ENCODE measurements around the gene ISLR2.

ISLR2 gene

GRCh38 chr15:74178326-74179100 is 48.1 kb downstream of the ISLR2 start:
- no peak for DNase-seq

GRCh38 chr15:74179101-74179841 is 48.9 kb downstream of the ISLR2 start:
- DNase-seq, result no peak

GRCh38 chr15:74179983-74180880 is 49.8 kb downstream of the ISLR2 start:
- DNase-seq, result no peak

DNA sequence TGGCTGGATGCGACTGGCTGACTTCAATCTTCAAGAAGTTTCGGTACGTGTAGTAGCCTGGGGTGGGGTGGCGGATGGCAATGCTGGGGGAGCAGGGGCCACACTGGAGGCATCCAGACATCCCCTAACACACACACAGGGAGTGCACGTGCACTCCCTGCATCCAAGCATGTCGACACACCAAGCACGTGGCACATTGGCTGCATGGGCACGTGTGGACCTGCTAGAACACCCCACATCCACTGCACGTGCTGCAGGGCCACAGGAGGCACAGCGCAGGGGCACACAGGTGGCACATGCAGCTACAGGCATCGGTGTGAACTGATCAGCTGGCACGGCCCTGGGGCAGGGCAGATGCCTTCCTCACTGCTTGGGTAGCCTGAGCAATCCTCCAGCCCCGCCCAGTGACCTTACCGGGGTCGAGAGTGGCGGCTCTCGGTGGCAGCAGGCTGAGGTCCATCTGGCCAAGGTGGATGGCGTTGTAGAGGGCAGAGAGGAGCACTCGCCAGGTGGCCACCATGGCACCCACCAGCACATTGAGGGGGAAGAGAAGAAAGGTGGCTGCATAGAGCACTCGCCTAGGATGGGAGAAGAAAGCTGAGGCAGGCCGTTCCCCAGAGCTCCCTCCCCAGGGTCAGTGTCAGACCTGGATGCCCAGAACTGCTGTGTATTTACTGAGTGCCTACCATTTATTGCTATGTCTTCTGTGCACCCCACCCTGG is 50.7 kb downstream of the ISLR2 start:
- DNase-seq, result no peak

- no peak for DNase-seq
Measured at GRCh38 chr15:74182131-74182530, 51.7 kb downstream of the ISLR2 start.

DNA sequence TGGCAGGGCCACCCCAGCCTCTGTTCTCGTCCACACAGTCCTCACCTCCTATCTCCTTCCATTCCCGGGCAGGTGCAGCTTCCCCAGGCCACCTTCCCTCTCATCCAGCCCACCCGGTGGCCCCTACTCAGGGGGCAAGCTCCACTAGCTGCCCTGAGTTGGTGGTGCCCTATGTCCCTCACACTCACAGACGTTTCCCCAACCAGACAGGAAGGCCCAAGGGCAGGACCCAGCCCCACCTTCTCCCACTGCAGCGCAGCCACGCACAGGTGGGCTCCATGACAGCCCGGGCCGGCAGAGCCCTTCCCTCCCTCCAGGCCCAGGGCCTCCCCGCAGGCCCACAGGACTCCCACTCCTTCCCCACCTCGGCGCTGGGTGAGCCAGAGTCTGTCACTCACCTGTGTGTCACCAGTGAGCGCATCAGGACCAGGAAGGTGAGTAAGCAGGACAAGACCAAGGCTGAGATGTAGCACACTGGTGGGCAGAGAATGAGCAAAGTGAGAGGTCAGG is 54.3 kb downstream of the ISLR2 start:
- DNase-seq, result no peak

DNA sequence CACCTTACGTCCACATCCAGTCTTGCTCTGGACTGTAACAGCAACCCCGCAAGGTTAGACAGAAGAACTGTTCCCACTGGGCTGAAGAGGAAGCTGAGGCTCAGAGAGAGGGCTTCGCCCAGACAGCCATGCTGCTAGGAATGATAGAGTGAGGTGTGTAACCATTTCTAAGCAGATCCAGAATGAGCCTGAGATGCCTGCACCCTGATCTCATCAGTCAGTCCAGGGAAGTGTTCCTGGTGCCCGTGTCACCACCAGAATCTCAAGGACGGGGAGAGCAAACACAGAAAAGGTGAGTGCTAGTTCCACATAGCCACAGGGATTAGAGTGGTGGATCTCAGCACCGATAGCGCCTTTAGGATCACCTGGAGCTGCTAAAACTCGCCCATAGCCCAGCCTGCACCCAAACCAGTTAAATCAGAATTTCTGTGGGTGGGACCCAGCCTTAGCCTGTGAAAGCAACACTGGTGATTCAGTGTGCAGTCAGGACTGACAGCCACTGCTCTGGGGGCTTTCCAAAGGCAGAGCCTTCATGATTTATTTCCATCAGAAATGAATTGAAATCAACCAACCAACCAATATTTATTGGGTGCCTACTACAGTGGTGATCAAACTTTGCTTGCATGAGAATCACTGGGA is 55.4 kb downstream of the ISLR2 start:
- no peak for DNase-seq

All from CD4-positive, alpha-beta T cell treated with Interleukin-21 for 1 hour (primary cell).